ENCODE data around the gene PRSS57. TPM values are rescaled to one million over a fixed set of nuclear protein-coding genes. Genes with fewer than 3 reads are reported as not detected.

PRSS57 gene
- total RNA-seq, 4 donors from 2014 or later = not detected

- H3K27ac ChIP-seq = peak overlapping the region; percentile 40 to 99 (median 98)
- H3K27me3 ChIP-seq = peaks cover 25% of the 10 kb centered on the region
- no peaks in the 10 kb centered on the region for H3K9me3 ChIP-seq
- TF ChIP-seq EP300 (IDR thresholded peaks at IDR 0.05) (peak; percentile 40), CTCF (IDR thresholded peaks at IDR 0.05) (no peak), POLR2A (IDR thresholded peaks at IDR 0.05) (no peak), POLR2AphosphoS5 (IDR thresholded peaks at IDR 0.05) (peak; percentile 78)
- H3K4me1 ChIP-seq = peaks cover 0 to 65% (median 27%) of the 10 kb centered on the region in 3 donors
- ATAC-seq = peak; percentile 37
- H3K36me3 ChIP-seq = peaks cover 0 to 9% of the 10 kb centered on the region in 2 donors
- peak overlapping the region; percentile 45 to 89 for H3K4me3 ChIP-seq
- WGBS, 2 donors (ENCODE audit: low coverage in 1 of 2) = no CpG with 5 or more reads among the region's 69 CpGs
Observed at GRCh38 chr19:679418-680286, 15.6 kb downstream of the PRSS57 start.

GRCh38 chr19:678791-679388 lies 16.4 kb downstream of the PRSS57 start:
- Histone ChIP-seq H3K27ac (peak overlapping the region in 3 of 4 donors; percentile 97 to 99 (median 99)), H3K4me3 (peak overlapping the region in 1 of 2 donors; percentile 89), H3K36me3 (peaks cover 0 to 9% of the 10 kb centered on the region in 2 donors), H3K27me3 (peaks cover 29% of the 10 kb centered on the region), H3K9me3 (no peaks in the 10 kb centered on the region), H3K4me1 (peaks cover 0 to 73% (median 27%) of the 10 kb centered on the region in 3 donors)
- WGBS, 2 donors (ENCODE audit: low coverage in 1 of 2) = 17 to 100% methylated on average over 1 of the region's 16 CpGs
- no peak for ATAC-seq
- TF ChIP-seq POLR2A (IDR thresholded peaks at IDR 0.05) = no peak
- no peak for TF ChIP-seq CTCF (IDR thresholded peaks at IDR 0.05)
- no peak for TF ChIP-seq POLR2AphosphoS5 (IDR thresholded peaks at IDR 0.05)
- TF ChIP-seq EP300 (IDR thresholded peaks at IDR 0.05) = no peak

GRCh38 chr19:677601-678436 lies 17.4 kb downstream of the PRSS57 start:
- peaks cover 0 to 9% of the 10 kb centered on the region in 2 donors for H3K36me3 ChIP-seq
- 61 to 63% methylated on average over 2 to 3 of the region's 22 CpGs for WGBS, 2 donors (ENCODE audit: low coverage in 1 of 2)
- peak overlapping the region; percentile 46 to 89 for H3K4me3 ChIP-seq
- H3K9me3 ChIP-seq = no peaks in the 10 kb centered on the region
- peaks cover 29% of the 10 kb centered on the region for H3K27me3 ChIP-seq
- ATAC-seq = no peak
- no peak for TF ChIP-seq POLR2A (IDR thresholded peaks at IDR 0.05)
- no peak for TF ChIP-seq CTCF (IDR thresholded peaks at IDR 0.05)
- no peak for TF ChIP-seq EP300 (IDR thresholded peaks at IDR 0.05)
- H3K4me1 ChIP-seq = peaks cover 0 to 84% (median 27%) of the 10 kb centered on the region in 3 donors
- H3K27ac ChIP-seq = peak overlapping the region; percentile 25 to 99 (median 98)

GRCh38 chr19:677201-677600 lies 18.1 kb downstream of the PRSS57 start:
- peak; percentile 20 for ATAC-seq
- peak overlapping the region; percentile 46 to 89 for H3K4me3 ChIP-seq
- H3K36me3 ChIP-seq = peaks cover 0 to 9% of the 10 kb centered on the region in 2 donors
- H3K9me3 ChIP-seq = no peaks in the 10 kb centered on the region
- peak; percentile 86 for TF ChIP-seq POLR2AphosphoS5 (IDR thresholded peaks at IDR 0.05)
- TF ChIP-seq EP300 (IDR thresholded peaks at IDR 0.05) = no peak
- peaks cover 0 to 90% (median 27%) of the 10 kb centered on the region in 3 donors for H3K4me1 ChIP-seq
- no CpG with 5 or more reads among the region's 15 CpGs for WGBS, 2 donors (ENCODE audit: low coverage in 1 of 2)
- peaks cover 29% of the 10 kb centered on the region for H3K27me3 ChIP-seq
- H3K27ac ChIP-seq = peak overlapping the region; percentile 75 to 99 (median 98)
